Measurements from ENCODE around the gene EIPR1. TPM values are rescaled to one million over a fixed set of nuclear protein-coding genes. Genes with fewer than 3 reads are reported as not detected.

Gene EIPR1
- total RNA-seq, 1 donor from 2014 or later, result 35.9 TPM

DNA sequence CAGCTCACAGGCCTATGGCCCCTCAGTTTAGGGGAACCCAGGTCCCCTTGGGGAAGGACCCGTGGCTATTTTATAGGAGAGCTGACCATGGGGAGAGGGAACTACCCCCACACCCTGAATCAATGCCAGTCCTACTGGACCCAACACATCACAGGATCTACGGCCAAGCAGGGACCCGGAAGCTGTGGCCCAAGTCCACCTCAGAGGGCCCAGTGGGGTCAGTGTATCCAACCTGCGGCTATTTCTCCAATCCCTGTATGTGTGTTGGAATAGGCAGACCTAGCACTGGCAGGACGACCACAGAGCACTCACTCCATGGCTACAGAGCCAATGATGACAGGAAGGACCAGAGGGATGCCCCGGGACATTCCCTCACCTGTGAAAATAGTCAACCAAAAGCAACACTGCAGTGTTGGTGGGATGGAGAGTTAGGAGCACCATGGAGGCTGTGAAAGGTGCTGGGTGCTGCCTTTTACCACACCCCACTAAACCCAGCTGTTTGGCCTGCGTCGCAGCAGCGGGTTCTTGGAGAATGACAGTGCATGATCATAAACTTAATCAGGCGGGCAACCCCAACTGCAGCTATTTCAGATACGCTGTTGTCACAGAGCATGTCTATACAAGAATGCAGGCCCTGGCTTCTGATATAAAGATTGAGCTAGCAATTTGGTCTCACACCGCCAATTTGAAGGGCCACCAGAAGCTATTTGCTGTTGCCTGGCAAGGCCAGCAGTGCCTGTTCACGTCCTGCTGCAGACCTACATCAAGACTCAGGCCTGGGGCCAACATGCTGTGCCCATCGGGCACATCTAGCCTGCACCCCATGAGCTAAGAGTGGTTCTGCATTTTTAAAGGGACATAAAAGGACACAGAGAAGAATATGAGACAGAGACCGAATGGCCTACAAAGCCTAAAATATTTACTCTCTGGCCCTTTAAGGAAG, 110.4 kb downstream of the EIPR1 start:
- TF ChIP-seq, protein P1, sequence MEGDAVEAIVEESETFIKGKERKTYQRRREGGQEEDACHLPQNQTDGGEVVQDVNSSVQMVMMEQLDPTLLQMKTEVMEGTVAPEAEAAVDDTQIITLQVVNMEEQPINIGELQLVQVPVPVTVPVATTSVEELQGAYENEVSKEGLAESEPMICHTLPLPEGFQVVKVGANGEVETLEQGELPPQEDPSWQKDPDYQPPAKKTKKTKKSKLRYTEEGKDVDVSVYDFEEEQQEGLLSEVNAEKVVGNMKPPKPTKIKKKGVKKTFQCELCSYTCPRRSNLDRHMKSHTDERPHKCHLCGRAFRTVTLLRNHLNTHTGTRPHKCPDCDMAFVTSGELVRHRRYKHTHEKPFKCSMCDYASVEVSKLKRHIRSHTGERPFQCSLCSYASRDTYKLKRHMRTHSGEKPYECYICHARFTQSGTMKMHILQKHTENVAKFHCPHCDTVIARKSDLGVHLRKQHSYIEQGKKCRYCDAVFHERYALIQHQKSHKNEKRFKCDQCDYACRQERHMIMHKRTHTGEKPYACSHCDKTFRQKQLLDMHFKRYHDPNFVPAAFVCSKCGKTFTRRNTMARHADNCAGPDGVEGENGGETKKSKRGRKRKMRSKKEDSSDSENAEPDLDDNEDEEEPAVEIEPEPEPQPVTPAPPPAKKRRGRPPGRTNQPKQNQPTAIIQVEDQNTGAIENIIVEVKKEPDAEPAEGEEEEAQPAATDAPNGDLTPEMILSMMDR (IDR thresholded peaks at IDR 0.05; ENCODE audit: unreplicated experiment), result no peak
- Mint-ChIP-seq H3K36me3 (ENCODE audit: low read depth, unreplicated experiment) (peaks cover 13% of the 10 kb centered on the region), H3K27me3 (ENCODE audit: unreplicated experiment) (peaks cover 2% of the 10 kb centered on the region), H3K9me3 (ENCODE audit: unreplicated experiment) (no peaks in the 10 kb centered on the region), H3K4me1 (ENCODE audit: unreplicated experiment) (peaks cover 31% of the 10 kb centered on the region), H3K27ac (ENCODE audit: unreplicated experiment) (no peak overlapping the region), H3K4me3 (ENCODE audit: unreplicated experiment) (no peak overlapping the region)
- DNase-seq (ENCODE audit: low spot score), result no peak

DNA sequence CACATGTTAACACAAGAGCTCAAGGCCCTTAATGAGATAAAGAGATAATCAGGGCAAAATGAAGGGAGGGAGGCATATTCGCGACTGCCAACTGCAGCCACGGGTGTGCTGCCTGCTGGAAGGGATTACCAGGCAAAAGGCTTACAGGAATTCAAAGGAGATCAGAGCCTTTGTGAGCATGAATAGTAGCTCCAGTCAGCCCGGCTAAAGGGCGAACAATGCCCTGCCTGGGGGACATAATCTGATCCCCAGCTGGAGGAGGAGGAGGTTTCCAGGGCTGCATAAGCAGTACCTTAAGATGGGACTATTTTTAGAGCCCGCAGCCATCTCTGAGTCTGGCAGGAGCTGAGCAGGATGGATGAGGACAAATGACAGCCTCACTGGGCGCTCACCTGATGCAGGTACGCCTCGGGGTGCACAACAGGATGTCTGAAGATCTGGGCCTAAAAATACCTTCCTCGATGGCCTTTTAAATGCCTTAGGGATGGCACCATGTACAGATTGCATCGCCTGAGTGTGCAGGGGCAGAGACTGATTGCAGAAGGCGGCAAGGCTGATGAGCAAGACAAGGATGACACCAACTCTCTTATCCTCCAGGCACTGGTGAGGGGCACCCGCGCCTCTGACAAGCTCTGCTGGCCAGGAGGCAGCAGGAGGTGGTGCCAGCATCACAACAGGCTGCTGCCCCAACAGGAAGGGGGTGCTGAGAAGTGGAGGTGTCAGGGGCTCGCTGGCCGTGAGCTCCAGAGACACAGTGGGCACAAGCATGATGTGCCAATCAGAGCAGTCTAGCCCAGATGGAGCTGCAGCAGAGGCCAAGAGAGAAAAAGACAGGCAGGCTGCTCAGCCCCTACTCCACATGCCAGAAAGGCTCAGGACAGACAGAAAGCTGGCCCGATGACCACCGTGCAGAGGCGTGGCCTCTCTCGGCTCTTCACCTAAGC, 111.4 kb downstream of the EIPR1 start:
- no peak for DNase-seq (ENCODE audit: low spot score)
- Mint-ChIP-seq H3K36me3 (ENCODE audit: low read depth, unreplicated experiment) (peaks cover 8% of the 10 kb centered on the region), H3K9me3 (ENCODE audit: unreplicated experiment) (no peaks in the 10 kb centered on the region), H3K4me3 (ENCODE audit: unreplicated experiment) (no peak overlapping the region), H3K27me3 (ENCODE audit: unreplicated experiment) (peaks cover 2% of the 10 kb centered on the region), H3K4me1 (ENCODE audit: unreplicated experiment) (peaks cover 31% of the 10 kb centered on the region), H3K27ac (ENCODE audit: unreplicated experiment) (no peak overlapping the region)
- TF ChIP-seq, protein P1 (IDR thresholded peaks at IDR 0.05; ENCODE audit: unreplicated experiment), result no peak

DNA sequence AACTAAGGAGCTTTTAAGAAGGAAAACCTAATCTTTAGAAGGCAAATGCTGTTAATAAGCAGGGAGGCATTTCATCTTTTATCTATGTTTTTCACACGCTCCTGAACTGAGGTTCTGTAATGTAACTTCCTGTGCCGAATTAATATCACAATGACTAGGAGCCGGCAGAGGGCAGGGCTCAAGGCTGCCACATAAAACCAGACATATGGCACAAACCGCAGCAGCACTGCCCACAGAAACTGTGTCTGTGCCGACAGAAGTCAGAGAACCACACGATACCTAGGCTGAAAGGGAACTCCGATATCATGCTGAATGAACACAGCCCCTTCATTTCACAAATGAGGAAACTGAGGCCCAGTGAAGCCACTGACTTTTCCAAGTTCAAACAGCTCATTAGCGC, 112.1 kb downstream of the EIPR1 start:
- Mint-ChIP-seq H3K9me3 (ENCODE audit: unreplicated experiment) (no peaks in the 10 kb centered on the region), H3K27me3 (ENCODE audit: unreplicated experiment) (peaks cover 2% of the 10 kb centered on the region), H3K4me1 (ENCODE audit: unreplicated experiment) (peaks cover 31% of the 10 kb centered on the region), H3K27ac (ENCODE audit: unreplicated experiment) (peak overlapping the region; percentile 84), H3K36me3 (ENCODE audit: low read depth, unreplicated experiment) (peaks cover 12% of the 10 kb centered on the region), H3K4me3 (ENCODE audit: unreplicated experiment) (no peak overlapping the region)
- TF ChIP-seq, protein P1 (IDR thresholded peaks at IDR 0.05; ENCODE audit: unreplicated experiment), result no peak
- DNase-seq (ENCODE audit: low spot score), result no peak

- peak overlapping the region; percentile 84 for H3K27ac Mint-ChIP-seq (ENCODE audit: unreplicated experiment)
- no peaks in the 10 kb centered on the region for H3K9me3 Mint-ChIP-seq (ENCODE audit: unreplicated experiment)
- peak; percentile 22 for DNase-seq (ENCODE audit: low spot score)
- H3K4me3 Mint-ChIP-seq (ENCODE audit: unreplicated experiment), result peak overlapping the region; percentile 33
- TF ChIP-seq, protein P1 (IDR thresholded peaks at IDR 0.05; ENCODE audit: unreplicated experiment), result no peak
- H3K4me1 Mint-ChIP-seq (ENCODE audit: unreplicated experiment), result peaks cover 31% of the 10 kb centered on the region
- H3K27me3 Mint-ChIP-seq (ENCODE audit: unreplicated experiment), result peaks cover 2% of the 10 kb centered on the region
- peaks cover 8% of the 10 kb centered on the region for H3K36me3 Mint-ChIP-seq (ENCODE audit: low read depth, unreplicated experiment)
Measured at GRCh38 chr2:3264010-3264744, 113.4 kb downstream of the EIPR1 start.

All from endothelial cell (in vitro differentiated cells).